HTERT RPE-1 (cell line): ENCODE measurements around the gene TAF4.

Experiments used
- in situ Hi-C: fragments of 300-500 bp; cut with MboI; formaldehyde crosslinking; loops from 4 replicates; pipeline ENCODE4 v1.14.3; 2020; ENCODE audit warnings: low sequenced_read_pairs

Gene TAF4

GRCh38 chr20:62025394-62025793 lies 40.3 kb downstream of the TAF4 start:
- in situ Hi-C loops: no loop called here

GRCh38 chr20:62023935-62024334 lies 41.7 kb downstream of the TAF4 start:
- in situ Hi-C loops: no loop called here

GRCh38 chr20:62022575-62023139 lies 43.0 kb downstream of the TAF4 start:
- in situ Hi-C loops: no loop called here

DNA sequence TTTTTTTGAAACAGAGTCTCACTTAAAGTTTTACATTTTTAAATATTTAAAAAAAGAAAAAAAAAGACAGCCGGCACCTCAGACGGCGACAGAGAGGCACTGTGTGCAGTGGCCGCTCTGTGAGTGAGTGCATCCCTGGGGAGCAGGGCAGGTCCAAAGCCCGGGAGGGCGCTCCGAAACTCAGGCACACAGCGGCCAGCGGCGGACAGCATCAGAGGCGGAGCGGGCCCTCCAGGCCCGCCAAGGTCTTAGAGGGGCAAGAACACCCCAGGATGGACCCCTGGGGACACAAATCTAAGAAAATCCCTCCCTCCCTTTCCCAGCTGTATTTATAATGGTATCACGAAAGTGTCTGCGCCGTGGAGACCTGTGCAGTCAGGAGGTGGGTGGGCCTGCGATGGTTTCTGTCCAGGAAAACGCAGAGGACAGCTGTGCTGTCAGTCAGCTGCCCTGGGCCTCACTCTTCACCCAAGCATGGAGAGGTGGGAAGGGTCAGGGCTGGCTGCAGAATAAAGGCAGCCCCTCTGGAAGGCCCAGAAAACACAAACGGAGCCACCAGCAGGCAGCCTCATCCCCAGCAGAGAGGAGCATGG lies 43.8 kb downstream of the TAF4 start:
- in situ Hi-C loops: no loop called here

GRCh38 chr20:62020935-62021701 lies 44.6 kb downstream of the TAF4 start:
- in situ Hi-C loops: no loop called here

GRCh38 chr20:62019881-62020492 lies 45.7 kb downstream of the TAF4 start:
- in situ Hi-C loops: no loop called here

- in situ Hi-C loops: no loop called here
Observed at GRCh38 chr20:62019144-62019805, 46.4 kb downstream of the TAF4 start.

GRCh38 chr20:62018437-62019143 lies 47.1 kb downstream of the TAF4 start:
- in situ Hi-C loops: no loop called here

DNA sequence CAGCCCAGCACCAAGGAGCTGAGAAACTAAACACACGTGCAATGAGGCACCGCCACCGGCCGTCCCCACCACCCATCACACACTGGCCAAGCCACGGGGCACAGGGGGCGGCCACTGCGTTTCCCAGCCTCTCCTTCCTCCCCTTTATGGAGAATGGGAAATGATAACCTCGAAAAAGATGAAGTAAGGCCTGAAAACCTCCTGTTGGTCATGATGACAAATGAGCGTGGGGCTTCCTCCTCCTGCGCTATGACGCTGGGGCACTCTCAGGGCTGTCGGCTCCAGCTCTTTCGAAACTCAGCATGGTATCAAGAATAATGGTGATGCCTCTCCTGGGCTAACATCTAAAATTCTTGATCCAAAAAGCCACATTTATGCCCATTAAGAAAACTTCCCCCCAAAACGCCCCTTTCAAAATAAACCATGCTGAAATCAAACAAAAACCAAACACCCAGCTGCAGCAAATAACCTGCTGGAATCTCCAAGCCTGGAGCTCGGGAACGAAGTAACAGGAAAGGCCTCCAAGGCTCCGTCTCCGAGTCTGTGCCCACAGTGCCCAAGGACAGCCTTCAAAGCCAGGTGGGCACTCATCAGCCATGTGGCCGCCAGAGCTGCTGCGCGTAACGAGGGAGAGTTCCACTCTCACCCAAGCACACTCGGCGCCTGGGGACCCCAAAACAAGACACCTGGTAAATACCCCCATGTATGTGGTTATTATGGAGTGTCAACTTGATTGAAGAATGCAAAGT lies 50.0 kb downstream of the TAF4 start:
- in situ Hi-C loops: no loop called here

GRCh38 chr20:62014889-62015537 lies 50.7 kb downstream of the TAF4 start:
- in situ Hi-C loops: no loop called here

- in situ Hi-C loops: no loop called here
Observed at GRCh38 chr20:62014488-62014775, 51.2 kb downstream of the TAF4 start.

GRCh38 chr20:62012631-62013030 lies 53.0 kb downstream of the TAF4 start:
- in situ Hi-C loops: no loop called here

DNA sequence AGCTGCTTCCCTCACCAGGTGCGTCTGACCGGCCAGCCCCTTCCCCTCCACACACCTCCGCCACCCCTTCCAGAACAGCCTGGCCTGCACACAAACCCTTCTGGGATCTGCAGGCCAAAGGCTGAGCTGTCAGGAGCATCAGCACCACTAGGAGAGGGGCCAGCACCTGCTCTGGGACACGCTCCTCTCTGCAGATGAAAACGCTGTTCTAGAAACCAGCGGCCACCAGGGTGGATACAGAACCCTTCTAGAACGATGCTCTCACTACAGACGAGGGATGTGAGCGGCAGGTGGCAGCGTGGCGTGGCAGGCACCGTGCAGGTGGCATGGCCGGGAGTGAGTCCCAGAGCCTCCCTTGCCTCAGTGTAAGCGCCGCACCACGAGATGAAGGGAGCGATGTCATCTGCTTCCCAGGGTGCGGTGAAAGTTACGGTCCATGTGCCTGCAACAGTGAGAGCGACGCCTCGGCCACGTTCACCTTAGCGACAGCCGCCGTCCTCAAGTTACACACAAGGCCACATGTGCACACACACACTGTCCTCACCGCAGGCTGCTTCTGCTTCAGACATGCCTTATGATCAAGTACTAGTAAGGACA lies 53.6 kb downstream of the TAF4 start:
- in situ Hi-C loops: no loop called here

DNA sequence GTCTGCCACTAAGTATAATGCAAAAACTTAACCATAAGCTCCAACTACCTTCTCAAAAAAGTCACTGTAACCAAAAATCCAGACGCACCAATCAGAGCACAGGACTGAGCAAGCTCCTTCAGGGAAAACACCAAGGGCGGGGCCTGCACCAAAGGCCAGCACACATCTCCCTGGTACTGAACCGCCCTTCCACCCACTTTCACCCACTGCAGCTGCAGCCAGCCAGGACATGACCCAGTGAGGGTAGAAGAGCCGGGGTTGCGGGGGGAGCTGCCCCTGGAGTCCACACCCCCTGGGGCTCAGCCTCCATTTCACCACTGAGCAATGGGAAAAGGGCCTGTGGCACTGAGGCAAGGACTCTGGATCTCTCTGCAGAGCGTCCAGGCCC lies 54.3 kb downstream of the TAF4 start:
- in situ Hi-C loops: no loop called here

DNA sequence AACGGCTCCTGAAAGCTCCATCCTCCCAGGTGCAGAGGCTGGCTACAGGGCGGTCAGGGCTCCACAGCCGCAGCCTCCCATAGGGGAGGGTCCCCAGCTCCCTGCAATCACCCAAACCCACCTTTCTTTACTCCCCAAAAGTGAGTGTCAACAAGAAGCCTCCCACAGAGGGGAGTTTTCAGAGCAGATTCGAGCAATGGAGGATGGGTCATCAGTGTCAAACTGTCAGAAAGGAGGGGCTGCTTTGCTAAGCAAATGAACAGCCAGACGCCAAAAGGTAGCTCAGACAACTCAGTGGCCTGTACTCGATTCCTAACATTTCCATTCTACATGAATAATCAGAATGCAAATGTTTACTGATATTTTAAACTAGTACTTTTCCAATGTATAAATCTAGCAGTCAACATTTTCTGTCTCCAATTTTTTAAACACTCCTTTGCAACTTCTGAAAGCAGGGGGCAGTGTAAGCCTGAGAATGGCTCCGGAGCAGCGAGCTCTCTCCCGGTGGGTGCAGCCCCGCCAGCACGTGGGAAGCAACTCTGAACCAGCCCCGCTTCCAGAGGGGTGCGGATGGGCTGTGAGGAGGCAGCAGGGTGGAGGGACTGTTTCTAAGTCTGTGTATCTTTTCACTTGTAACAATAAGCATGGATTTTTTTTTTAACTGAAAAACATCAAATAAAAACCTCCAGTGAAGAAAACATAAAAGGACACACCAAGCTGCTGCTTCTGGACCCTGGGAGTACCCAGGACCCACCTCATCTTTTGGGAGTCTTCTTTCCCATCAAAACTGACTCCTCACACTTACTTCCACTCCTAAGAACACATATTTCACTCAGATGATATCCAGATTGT lies 54.9 kb downstream of the TAF4 start:
- in situ Hi-C loops: no loop called here

GRCh38 chr20:62009869-62010445 lies 55.7 kb downstream of the TAF4 start:
- in situ Hi-C loops: no loop called here

DNA sequence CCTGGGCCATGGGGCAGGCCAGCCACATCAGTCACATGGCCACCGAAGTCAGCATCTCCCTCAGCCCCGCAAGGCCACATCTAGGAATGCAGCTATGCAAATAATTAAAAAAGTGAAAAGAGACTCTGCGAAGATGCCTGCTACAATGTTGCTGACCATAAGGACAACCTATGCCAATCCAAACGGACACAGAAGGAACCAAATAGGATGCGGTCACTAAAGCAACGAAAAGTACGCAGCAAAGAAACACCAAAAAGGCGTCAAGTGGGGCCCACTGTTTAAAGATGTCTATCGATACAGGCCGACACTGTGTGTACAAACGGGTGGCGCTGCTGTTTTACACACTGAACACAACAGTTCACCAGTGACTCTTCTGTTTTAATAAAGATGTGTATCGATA lies 56.4 kb downstream of the TAF4 start:
- in situ Hi-C loops: no loop called here

- in situ Hi-C loops: no loop called here
Observed at GRCh38 chr20:62008643-62009183, 57.0 kb downstream of the TAF4 start.
